GM18951 (cell line): Measurements from ENCODE around the gene NELFA.
"Not testable (repeated sequence)": the region's sequence is repeated elsewhere in the genome, so short reads cannot be mapped to it uniquely, and the experiment has no call there.

Experiments used
- POLR2A ChIP-seq: IDR thresholded peaks from 4 replicates; pipeline ENCODE4 v1.6.1; 2011; ENCODE audit warnings: mild to moderate bottlenecking; ENCODE audit not compliant: insufficient read length, insufficient read depth; ENCODE audit errors: extremely low read depth
- in situ Hi-C: fragments of 300-500 bp; cut with MboI; formaldehyde crosslinking; loops from one replicate; pipeline ENCODE4 v1.12.0; 2022; ENCODE audit warnings: low sequenced_read_pairs, mixed read lengths, inconsistent platforms; ENCODE audit not compliant: unreplicated experiment

Gene NELFA

DNA sequence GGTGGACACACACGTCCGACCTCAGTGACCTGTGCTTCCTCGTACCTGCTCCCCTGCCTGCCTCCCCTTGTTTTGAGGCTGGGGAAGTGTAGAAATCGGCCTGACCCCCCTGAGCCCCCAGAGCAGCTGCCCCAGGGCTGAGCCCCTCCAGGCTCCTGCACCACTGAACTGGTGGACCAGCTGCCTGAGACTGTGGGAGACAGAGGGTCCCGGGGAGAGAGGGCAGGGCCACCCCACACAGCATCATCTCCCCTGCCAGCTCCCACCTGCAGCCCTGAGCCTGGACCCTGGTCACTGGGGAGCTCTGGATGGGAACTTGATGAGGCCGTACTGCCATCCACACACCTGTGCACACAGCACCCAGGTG, 35.3 kb upstream of the NELFA start:
- TF ChIP-seq POLR2A, result no peak
- in situ Hi-C loops, result no loop called here

DNA sequence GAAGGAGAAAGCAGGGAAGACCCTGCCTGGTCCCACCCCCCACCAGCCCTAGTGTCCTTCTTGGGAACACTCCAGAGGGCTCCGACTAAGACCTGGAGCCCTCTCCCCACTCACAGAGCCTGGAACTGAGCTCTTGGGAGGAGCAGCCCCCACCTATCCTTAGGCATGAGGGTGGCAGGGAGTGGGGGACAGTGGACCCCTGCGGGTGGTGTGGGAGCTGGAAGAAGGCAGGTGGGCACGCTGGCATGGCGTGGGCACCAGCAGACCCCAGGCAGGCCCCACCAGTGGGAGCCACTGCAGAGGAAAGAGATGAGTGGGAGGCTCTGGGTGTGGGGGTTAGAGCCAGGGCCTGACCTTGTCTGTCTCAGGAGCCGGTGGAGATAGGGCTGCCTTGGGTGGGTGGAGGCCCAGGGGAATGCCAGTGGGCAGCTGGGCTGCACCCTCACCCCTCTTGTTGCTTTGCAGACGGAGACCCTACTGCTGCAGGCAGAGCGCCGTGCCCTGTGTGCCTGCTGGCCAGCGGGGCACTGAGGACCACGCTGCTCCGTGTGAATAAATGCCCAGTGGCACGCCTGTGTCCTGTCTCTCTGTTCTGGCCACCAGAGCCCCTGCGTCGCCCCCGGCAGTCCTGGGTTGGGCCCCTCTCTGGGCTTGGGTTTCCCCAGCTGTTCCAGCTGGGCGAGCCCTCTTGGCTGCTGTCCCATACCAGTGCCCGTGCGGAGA, 34.8 kb upstream of the NELFA start:
- in situ Hi-C loops, result no loop called here
- TF ChIP-seq POLR2A, result no peak

DNA sequence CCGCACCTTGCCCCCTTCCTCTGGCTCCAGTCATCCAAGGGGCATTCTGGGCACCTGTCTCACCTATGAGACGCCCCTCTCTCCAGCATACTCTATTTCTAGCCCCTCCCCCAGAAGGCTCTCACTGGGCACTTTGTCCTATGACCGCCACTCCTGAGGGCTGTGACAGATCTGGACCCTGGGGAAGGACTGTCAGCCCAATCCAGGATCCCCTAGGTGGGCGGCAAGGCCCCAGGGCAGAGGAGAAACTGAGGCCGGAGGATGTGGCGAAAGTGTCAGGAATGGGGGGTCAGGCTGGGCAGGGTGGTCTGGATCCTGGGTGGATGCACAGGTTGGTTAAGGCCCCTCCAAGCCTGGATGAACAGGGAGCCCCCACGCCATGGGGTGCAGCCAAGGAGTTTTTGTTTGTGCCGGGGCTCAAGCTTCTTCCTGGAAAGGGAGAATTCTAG, 34.2 kb upstream of the NELFA start:
- in situ Hi-C loops, result no loop called here
- no peak for TF ChIP-seq POLR2A

DNA sequence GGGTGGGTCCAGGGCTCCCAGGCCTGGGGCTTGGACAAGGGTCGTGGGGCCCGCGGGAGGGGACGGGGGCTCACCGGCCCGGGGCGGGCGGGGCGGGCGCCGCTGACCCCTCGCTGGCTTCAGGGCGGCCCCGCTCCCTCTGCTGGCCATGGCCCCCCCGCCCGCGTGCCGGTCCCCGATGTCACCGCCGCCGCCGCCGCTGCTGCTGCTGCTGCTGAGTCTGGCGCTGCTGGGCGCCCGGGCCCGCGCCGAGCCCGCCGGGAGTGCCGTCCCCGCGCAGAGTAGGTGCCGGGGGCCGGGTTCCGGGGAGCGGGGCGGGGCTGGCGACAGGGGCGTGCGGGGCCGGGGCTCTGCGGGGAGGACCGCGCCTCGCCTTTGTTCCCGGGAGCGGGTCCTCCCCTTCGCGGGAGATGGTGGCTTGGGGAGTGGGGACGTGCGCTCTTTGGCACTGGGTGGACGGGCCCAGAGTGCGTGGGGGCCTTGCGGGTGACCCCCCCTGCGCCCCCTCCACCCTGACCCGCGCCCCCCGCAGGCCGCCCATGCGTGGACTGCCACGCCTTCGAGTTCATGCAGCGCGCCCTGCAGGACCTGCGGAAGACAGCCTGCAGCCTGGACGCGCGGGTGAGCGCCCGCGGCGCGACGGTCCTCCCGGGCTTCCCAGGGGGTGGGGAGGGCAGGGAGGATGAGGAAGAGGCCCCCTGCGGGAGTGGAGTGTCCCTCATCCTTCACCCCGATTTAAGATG, 33.6 kb upstream of the NELFA start:
- in situ Hi-C loops, result no loop called here
- no peak for TF ChIP-seq POLR2A

DNA sequence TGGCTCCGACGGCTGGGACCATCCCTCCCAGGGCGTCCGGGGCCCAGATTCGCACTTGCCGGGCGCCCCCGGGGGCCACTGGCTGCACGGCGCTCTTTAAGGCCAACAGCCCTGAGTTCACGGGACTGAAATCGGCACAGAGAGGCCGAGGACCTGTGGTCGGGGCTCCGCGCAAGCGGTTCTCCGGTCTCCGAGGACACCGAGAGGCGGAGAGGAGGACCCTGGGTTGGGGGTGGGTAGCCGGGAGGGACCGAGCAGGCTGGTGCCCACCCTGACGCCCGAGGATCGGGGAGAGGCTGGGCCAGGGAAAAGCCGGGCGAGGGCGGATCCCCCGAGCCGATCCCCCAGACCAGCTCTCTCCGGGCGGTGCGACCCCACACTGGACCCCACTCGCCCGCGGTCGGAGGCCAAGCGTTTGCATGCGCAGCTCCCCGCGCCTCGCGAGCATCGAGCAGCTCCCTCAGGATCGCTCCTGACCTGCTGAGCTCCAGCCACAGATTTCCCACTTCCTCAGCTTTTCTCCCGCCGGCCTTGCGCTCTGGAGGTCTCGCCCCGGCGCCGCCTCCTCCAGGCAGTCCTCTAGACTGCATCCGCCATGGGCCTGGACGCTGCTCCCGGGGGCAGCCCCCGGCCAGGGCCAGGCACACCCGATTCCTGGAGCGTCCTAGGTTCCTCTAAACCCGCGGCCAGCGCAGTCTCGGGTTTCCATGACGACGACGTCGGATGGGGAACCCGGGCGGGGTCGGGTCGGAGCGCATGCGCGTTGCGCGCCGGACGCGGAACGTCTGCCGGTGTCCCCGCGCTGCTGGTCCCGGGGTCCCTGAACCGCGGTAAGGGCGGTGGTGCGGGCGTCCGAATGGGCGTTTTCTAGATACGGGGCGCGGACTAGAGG, 32.7 kb upstream of the NELFA start:
- TF ChIP-seq POLR2A, result peak; percentile 69

DNA sequence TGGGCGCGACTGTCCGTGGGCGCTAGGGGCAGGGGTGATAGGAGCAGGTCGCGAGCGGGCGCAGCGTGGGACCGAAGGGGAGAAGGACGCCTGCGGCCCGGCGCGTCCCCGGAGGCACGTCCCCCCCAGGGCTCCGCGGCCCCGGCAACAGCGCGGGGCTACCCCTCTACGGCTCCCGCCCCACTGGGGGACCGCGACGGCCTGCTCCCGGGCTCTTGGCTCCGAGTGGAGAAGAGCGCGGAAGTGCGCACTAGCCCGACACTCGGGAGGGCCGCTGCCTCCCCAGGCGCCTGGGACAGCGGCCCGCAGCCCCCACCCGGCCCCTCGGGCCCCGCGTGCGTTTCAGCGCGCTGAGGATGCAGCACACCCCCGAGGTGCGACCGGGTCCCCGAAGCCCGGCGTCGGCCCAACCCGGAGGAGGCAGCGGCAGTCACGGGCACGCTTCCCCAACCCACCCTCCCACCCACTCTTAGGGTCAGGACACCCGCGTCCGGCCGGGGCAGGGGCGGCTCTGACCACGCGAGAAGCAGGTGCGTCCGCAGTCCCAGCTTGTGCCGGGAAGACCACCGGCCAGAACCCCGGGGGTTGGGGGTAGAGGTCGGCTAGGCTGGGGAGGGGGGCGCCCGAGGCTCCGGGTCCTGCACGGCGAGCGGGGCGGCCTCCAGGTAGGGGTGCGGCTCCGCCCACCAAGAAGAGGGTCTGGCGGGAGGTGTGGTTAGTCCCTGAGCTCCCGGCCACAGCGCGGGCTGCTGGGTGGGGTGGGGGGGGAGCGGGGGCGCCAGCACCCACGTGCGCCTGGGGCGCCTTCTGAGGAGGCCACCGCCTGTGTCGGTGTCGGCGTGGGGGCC, 31.8 kb upstream of the NELFA start:
- TF ChIP-seq POLR2A, result no peak
- in situ Hi-C loops, result no loop called here

More for the DNA sequence above, 32.7 kb upstream of the NELFA start:
- in situ Hi-C loops, result no loop called here

DNA sequence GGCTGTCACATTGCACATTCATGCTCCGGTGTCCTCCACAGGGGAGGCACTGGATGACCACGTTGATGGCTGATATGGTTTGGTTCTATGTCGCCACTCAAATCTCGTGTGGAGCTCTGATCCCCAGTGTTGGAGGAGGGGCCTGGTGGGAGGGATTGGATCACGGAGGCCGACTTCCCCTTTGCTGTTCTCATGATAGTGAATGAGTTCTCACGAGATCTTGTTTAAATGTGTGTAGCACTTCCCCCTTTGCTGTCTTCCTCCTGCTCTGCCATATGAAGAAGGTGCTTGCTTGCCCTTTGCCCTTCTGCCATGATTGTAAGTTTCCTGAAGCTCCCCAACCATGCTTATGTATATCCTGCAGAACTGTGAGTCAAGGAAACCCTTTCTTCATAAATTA, 28.1 kb upstream of the NELFA start:
- in situ Hi-C loops, result no loop called here
- no peak for TF ChIP-seq POLR2A

DNA sequence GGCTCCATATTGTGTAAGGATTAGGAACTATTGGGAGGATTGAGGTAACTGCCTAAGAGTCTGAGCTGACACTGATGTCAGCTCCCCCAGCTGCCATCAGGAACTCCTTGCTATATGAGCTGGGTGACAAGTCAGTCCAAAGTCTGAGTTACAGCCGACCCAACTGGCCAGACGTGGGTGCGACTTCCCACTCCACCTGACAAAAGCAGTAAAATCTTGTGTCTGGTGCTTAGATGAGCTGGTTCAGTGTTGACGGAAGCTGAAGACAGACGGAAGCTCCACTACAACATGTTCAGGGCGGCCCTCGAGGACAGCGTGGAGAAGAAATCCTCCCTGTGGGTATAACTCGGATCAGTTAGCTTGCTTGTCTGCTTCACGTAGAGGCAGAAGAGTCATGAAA, 27.6 kb upstream of the NELFA start:
- TF ChIP-seq POLR2A, result no peak
- in situ Hi-C loops, result no loop called here

DNA sequence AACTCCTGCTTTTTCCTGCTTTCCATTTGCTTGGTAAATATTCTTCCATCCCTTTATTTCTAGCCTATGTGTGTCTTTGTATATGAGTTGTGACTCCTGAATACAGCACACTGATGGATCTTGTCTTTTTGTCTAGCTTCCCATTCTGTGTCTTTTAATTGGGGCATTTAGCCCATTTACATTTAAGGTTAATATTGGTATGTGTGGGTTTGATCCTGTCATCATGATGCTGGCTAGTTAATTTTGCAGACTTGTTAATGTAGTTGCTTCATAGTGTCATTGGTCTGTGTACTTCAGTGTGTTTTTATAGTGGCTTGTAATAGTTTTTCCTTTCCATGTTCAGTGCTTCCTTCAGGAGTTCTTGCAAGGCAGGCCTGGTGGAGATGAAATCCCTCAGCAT, 22.4 kb upstream of the NELFA start:
- in situ Hi-C loops, result not testable (repeated sequence)

DNA sequence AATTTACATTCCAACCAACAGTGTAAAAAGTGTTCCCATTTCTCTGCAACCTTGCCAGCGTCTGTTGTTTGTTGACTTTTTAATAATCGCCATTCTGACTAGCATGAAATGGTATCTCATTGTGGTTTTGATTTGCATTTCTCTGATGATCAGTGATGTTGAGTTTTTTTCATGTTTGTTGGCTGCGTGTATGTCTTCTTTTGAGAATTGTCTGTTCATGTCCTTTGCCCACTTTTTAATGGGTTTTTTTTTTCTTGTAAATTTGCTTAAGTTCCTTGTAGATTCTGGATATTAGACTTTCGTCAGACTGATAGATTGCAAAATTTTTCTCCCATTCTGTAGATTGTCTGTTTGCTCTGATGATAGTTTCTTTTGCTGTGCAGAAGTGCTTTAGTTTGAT, 18.3 kb upstream of the NELFA start:
- in situ Hi-C loops, result not testable (repeated sequence)

DNA sequence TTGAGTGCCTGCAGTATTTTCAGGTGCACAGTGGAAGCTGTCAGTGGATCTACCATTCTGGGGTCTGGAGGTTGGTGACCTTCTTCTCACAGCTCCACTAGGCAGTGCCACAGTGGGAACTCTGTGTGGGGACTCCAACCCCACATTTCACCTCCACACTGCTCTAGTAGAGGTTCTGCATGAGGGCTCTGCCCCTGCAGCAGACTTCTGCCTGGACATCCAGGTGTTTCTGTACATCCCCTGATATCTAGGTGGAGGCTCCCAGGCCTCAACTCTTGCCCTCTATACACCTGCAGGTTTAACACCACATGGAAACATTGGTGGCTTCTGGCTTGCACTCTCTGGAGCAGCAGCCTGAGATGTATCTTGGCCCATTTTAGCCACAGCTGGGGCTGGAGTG, 17.0 kb upstream of the NELFA start:
- TF ChIP-seq POLR2A, result no peak

DNA sequence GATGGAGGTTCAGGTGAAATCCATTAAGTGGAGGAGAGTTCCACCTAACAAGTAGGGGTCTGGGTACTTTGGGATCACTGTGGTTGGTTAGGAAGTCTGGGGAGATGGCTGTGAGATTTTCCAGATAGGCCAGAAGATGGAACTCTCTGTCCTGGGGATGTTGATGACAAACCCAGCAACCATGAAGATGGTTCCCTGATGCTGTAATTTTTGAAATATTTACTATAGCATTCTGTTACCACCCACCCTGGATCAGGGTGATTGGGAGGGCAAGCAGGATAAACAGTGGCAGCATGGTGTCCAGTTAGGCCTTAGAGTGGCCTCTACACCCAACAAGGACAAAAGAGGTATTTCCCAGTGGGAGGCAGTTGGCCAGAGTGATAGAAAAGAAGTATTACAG, 15.9 kb upstream of the NELFA start:
- no peak for TF ChIP-seq POLR2A
- in situ Hi-C loops, result no loop called here

More for the DNA sequence above, 17.0 kb upstream of the NELFA start:
- in situ Hi-C loops, result no loop called here

DNA sequence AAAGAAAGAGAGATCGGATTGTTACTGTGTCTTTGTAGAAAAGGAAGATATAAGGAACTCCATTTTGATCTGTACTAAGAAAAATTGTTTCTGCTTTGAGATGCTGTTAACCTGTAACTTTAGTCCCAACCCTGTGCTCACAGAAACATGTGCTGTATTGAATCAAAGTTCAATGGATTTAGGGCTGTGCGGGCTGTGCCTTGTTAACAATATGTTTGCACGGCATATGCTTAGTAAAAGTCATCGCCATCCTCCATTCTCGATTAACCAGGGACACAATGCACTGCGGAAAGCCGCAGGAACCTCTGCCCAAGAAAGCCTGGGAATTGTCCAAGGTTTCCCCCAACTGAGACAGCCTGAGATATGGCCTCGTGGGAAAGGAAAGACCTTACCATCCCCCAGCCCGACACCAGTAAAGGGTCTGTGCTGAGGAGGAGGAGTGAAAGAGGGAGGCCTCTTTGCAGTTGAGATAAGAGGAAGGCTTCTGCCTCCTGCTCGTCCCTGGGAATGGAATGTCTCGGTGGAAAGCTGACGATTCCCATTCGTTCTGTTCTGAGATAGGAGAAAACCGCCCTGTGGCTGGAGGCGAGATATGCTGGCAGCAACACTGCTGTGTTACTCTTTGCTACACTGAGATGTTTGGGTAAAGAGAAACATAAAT, 12.7 kb upstream of the NELFA start:
- in situ Hi-C loops, result not testable (repeated sequence)
